Hematopoietic multipotent progenitor cell treated with erythropoietin and hydrocortisone succinate and interleukin-3 and kit ligand, for 15 days (in vitro differentiated cells): ENCODE results near the gene KCNG2.

ENCODE experiments used
- DNase-seq: peaks from one replicate; pipeline ENCODE4 v3.0.0-alpha.2; 2015; ENCODE audit warnings: low spot score

Gene KCNG2

GRCh38 chr18:79887181-79888000 lies 89.7 kb downstream of the KCNG2 start:
- DNase-seq, result no peak

- DNase-seq, result no peak
Measured at GRCh38 chr18:79888016-79888415, 90.3 kb downstream of the KCNG2 start.

- DNase-seq, result no peak
Measured at GRCh38 chr18:79889569-79889968, 91.8 kb downstream of the KCNG2 start.

GRCh38 chr18:79890674-79891073 lies 92.9 kb downstream of the KCNG2 start:
- no peak for DNase-seq

GRCh38 chr18:79896738-79897137 lies 99.0 kb downstream of the KCNG2 start:
- no peak for DNase-seq

- no peak for DNase-seq
Measured at GRCh38 chr18:79897940-79898625, 100.3 kb downstream of the KCNG2 start.

GRCh38 chr18:79898952-79899608 lies 101.3 kb downstream of the KCNG2 start:
- no peak for DNase-seq

GRCh38 chr18:79899609-79900445 lies 102.1 kb downstream of the KCNG2 start:
- no peak for DNase-seq

- DNase-seq, result no peak
Measured at GRCh38 chr18:79900610-79901570, 103.2 kb downstream of the KCNG2 start.

GRCh38 chr18:79901665-79902064 lies 103.9 kb downstream of the KCNG2 start:
- DNase-seq, result no peak

- no peak for DNase-seq
Measured at GRCh38 chr18:79902075-79902474, 104.3 kb downstream of the KCNG2 start.

- DNase-seq, result no peak
Measured at GRCh38 chr18:79902640-79903039, 104.9 kb downstream of the KCNG2 start.

GRCh38 chr18:79903071-79903635 lies 105.4 kb downstream of the KCNG2 start:
- DNase-seq, result no peak

- DNase-seq, result no peak
Measured at GRCh38 chr18:79903787-79904356, 106.1 kb downstream of the KCNG2 start.

GRCh38 chr18:79904357-79905147 lies 106.8 kb downstream of the KCNG2 start:
- no peak for DNase-seq

- no peak for DNase-seq
Measured at GRCh38 chr18:79905389-79905911, 107.7 kb downstream of the KCNG2 start.

GRCh38 chr18:79905993-79906392 lies 108.3 kb downstream of the KCNG2 start:
- no peak for DNase-seq

- DNase-seq, result no peak
Measured at GRCh38 chr18:79906706-79907105, 109.0 kb downstream of the KCNG2 start.
